ENCODE results near the gene EIF4G3.

The EIF4G3 gene

DNA sequence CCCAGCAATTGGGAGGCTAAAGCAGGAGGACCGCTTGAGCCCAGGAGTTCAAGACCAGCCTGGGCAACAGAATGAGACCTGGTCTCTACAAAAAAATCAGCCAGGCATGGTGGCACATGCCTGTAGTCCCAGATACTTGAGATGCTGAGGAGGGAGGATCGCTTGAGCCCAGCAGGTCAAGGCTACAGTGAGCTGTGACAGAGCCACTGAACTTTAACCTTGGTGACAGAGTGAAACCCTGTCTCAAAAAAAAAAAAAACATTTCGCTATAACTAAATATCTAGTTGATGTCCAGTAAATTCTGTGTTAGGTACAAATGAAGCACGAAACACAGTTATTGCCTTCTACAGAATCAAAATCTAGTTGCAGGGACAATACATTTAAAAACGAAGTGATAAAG is 293.9 kb downstream of the EIF4G3 start:
- TF ChIP-seq TAF1 (IDR thresholded peaks at IDR 0.05; ENCODE audit: borderline replicate concordance, insufficient read depth, low read length): no peak
- TF ChIP-seq SIN3A (IDR thresholded peaks at IDR 0.05; ENCODE audit: borderline replicate concordance, insufficient read depth, low read length): no peak
- TF ChIP-seq POLR2AphosphoS5 (IDR thresholded peaks at IDR 0.05; ENCODE audit: low read depth, low read length): no peak
- no peak for TF ChIP-seq REST (IDR thresholded peaks at IDR 0.05; ENCODE audit: insufficient read depth in 1 of 2, low read depth in 2 of 2, low read length in 2 of 2)
- TF ChIP-seq FOXP2 (optimal IDR thresholded peaks at IDR 0.05; ENCODE audit: borderline replicate concordance, extremely low read depth, extremely low read length, insufficient read depth): no peak

- TF ChIP-seq REST (IDR thresholded peaks at IDR 0.05; ENCODE audit: insufficient read depth in 1 of 2, low read depth in 2 of 2, low read length in 2 of 2) (no peak), POLR2AphosphoS5 (IDR thresholded peaks at IDR 0.05; ENCODE audit: low read depth, low read length) (no peak), FOXP2 (optimal IDR thresholded peaks at IDR 0.05; ENCODE audit: borderline replicate concordance, extremely low read depth, extremely low read length, insufficient read depth) (no peak), SIN3A (IDR thresholded peaks at IDR 0.05; ENCODE audit: borderline replicate concordance, insufficient read depth, low read length) (no peak), TAF1 (IDR thresholded peaks at IDR 0.05; ENCODE audit: borderline replicate concordance, insufficient read depth, low read length) (no peak)
Measured at GRCh38 chr1:20878799-20879198, 297.9 kb downstream of the EIF4G3 start.

DNA sequence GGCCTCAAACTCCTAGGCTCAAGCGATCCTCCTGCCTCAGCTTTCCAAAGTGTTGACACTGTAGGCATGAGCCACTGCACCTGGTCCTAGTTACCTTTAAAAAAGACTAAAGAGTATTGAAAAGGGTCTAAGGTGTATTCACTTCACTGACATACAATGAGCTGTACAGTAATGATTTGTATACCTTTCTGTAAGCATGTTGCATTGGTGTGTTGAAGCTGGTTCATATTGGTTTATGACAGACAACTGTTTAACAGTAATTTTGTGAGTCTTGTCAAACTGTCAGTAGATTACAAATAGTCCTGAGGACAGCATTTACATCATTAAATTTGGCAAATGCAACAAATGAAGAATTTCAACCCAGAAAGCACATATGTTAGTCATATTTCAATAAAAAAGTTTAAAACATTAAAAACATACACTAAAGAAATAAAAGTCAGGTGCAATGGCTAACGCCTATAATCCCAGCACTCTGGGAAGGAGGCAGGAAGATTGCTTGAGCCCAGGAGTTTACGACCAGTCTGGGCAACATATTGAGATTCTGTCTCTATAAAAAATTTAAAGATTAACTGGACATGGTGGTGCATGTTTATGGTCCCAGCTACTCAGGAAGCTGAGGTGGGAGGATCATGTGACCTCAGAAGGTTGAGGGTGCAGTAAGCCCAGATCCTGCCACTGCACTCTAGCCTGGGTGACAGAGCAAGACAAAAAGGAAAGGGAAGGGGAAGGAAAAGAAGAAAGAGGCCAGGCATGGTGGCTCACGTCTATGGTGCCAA is 301.3 kb downstream of the EIF4G3 start:
- no peak for TF ChIP-seq REST (IDR thresholded peaks at IDR 0.05; ENCODE audit: insufficient read depth in 1 of 2, low read depth in 2 of 2, low read length in 2 of 2)
- TF ChIP-seq POLR2AphosphoS5 (IDR thresholded peaks at IDR 0.05; ENCODE audit: low read depth, low read length): no peak
- TF ChIP-seq SIN3A (IDR thresholded peaks at IDR 0.05; ENCODE audit: borderline replicate concordance, insufficient read depth, low read length): no peak
- no peak for TF ChIP-seq FOXP2 (optimal IDR thresholded peaks at IDR 0.05; ENCODE audit: borderline replicate concordance, extremely low read depth, extremely low read length, insufficient read depth)
- TF ChIP-seq TAF1 (IDR thresholded peaks at IDR 0.05; ENCODE audit: borderline replicate concordance, insufficient read depth, low read length): no peak

DNA sequence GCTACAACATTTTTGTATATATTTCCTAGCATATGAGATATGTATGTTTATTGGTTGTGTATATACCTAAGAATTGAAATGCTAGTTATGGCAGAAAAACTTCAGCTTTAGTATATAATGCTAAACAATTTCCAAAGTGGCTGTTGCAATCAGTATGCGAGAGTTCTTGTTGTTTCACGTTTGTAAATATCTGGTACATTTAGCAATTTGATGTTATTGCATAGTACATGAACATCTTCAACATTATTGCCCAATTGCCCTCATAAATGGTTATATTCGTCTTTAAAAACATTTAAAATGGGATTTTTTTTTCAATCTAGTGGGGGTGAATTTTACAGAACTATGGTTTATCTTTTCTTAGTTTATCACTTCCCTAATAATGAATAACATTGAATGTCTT is 303.4 kb downstream of the EIF4G3 start:
- TF ChIP-seq REST (IDR thresholded peaks at IDR 0.05; ENCODE audit: insufficient read depth in 1 of 2, low read depth in 2 of 2, low read length in 2 of 2) (no peak), TAF1 (IDR thresholded peaks at IDR 0.05; ENCODE audit: borderline replicate concordance, insufficient read depth, low read length) (no peak), SIN3A (IDR thresholded peaks at IDR 0.05; ENCODE audit: borderline replicate concordance, insufficient read depth, low read length) (no peak), FOXP2 (optimal IDR thresholded peaks at IDR 0.05; ENCODE audit: borderline replicate concordance, extremely low read depth, extremely low read length, insufficient read depth) (no peak), POLR2AphosphoS5 (IDR thresholded peaks at IDR 0.05; ENCODE audit: low read depth, low read length) (no peak)
